CD4-positive, alpha-beta memory T cell (primary cell): ENCODE data around the gene OTUD6A. TPM values are rescaled to one million over a fixed set of nuclear protein-coding genes. Genes with fewer than 3 reads are reported as not detected.
A peak's percentile ranks its signal among the peaks of the same experiment; 100 is the strongest.

ENCODE experiments used
- CTCF ChIA-PET: fragments of 350-600 bp; sonication (Branson Sonifier 250); formaldehyde crosslinking; loops from one replicate; lab custom pipeline; 2021; ENCODE audit warnings: inconsistent platforms; ENCODE audit not compliant: partially characterized antibody; lab: Charles Lee
- POLR2A ChIA-PET: fragments of 350-600 bp; sonication (Branson Sonifier 250); formaldehyde crosslinking; loops from one replicate; lab custom pipeline; 2021; ENCODE audit not compliant: partially characterized antibody; lab: Charles Lee
- DNase-seq, 5 donors: peaks; one replicate each; pipeline versions ENCODE4 v3.0.0 to v3.0.0-alpha.2; 2020 to 2022; ENCODE audit warnings: mixed read lengths in 1 of 5
- H3K27ac ChIP-seq: one replicate; pipeline ENCODE4 v1.7.0; 2013; ENCODE audit warnings: low read depth, low read length
- H3K27me3 ChIP-seq: 2 replicates; pipeline ENCODE4 v1.7.0; 2013; ENCODE audit warnings: mild to moderate bottlenecking, low read length, moderate library complexity; ENCODE audit not compliant: insufficient read depth
- H3K36me3 ChIP-seq: 2 replicates; pipeline ENCODE4 v1.7.0; 2013; ENCODE audit warnings: mild to moderate bottlenecking, low read length, moderate library complexity; ENCODE audit not compliant: insufficient read depth
- H3K4me1 ChIP-seq: 2 replicates; pipeline ENCODE4 v1.7.0; 2013; ENCODE audit warnings: mild to moderate bottlenecking, low read length, moderate library complexity; ENCODE audit not compliant: insufficient read depth
- H3K4me3 ChIP-seq, 2 donors: one replicate each; pipeline ENCODE4 v1.7.0; 2013; ENCODE audit warnings: low read length in 2 of 2, mild to moderate bottlenecking in 1 of 2
- H3K9me3 ChIP-seq, 2 donors: one replicate each; pipeline ENCODE4 v1.7.0; 2013; ENCODE audit warnings: low read length in 2 of 2, control low read depth in 1 of 2; ENCODE audit not compliant: control insufficient read depth in 1 of 2
- H3K27ac Mint-ChIP-seq, 7 donors: one replicate each; pipeline ENCODE4 v1.8.0; 2020 to 2021; ENCODE audit warnings: mixed read lengths in 7 of 7, mild to moderate bottlenecking in 6 of 7, inconsistent platforms in 3 of 7, moderate library complexity in 3 of 7
- H3K27me3 Mint-ChIP-seq, 2 donors: one replicate each; pipeline ENCODE4 v1.8.0; 2020 to 2021; ENCODE audit warnings: mixed read lengths in 2 of 2
- H3K36me3 Mint-ChIP-seq, 2 donors: one replicate each; pipeline ENCODE4 v1.8.0; 2020 to 2021; ENCODE audit warnings: mixed read lengths in 2 of 2, inconsistent platforms in 1 of 2, mild to moderate bottlenecking in 1 of 2
- H3K4me1 Mint-ChIP-seq, 4 donors: one replicate each; pipeline ENCODE4 v1.8.0; 2020 to 2021; ENCODE audit warnings: mixed read lengths in 4 of 4, mild to moderate bottlenecking in 1 of 4
- H3K4me3 Mint-ChIP-seq, 8 donors: one replicate each; pipeline ENCODE4 v1.8.0; 2020 to 2021; ENCODE audit warnings: mixed read lengths in 8 of 8, mild to moderate bottlenecking in 7 of 8, moderate library complexity in 6 of 8, inconsistent platforms in 3 of 8
- H3K9me3 Mint-ChIP-seq, 8 donors: one replicate each; pipeline ENCODE4 v1.8.0; 2020 to 2021; ENCODE audit warnings: mixed read lengths in 8 of 8, mild to moderate bottlenecking in 5 of 8, inconsistent platforms in 3 of 8, moderate library complexity in 1 of 8
- intact Hi-C: fragments of 100-400 bp; cut with micrococcal nuclease; formaldehyde crosslinking; loops from one replicate; pipeline ENCODE4 v1.15.1; 2023
- polyA plus RNA-seq, 2 donors: library from polyadenylated mRNA; unstranded; fragments of 300-500 nt; fragmentation: Illumina TruSeq; gene quantifications; one replicate each; pipeline ENCODE4 v1.2.3, GENCODE V29; 2021
- total RNA-seq, 2 experiments: library from RNA; stranded (reverse); gene quantifications; one replicate each; pipeline ENCODE4 v1.2.3, GENCODE V29; 2021

Gene OTUD6A, protein sequence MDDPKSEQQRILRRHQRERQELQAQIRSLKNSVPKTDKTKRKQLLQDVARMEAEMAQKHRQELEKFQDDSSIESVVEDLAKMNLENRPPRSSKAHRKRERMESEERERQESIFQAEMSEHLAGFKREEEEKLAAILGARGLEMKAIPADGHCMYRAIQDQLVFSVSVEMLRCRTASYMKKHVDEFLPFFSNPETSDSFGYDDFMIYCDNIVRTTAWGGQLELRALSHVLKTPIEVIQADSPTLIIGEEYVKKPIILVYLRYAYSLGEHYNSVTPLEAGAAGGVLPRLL
- total RNA-seq (not detected), polyA plus RNA-seq (not detected)

DNA sequence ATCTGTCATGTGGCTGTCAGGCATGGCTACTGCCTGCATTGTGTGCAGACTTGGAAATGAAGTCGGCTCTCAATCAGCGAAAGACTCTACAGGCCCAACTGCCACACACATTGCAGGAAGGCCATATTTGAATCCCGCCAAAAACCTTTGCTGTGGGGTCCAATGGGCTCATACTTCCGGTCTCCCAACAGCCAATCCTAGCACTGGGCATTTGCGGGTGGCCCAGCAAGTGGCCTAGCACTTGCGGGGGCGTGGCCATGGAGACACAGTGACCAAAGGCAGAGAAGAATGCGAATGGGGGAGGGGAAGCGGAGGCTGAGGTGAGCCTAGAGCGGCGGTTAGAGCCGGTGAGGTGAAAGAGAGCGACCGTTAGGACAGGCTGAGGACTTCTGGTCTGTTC, at the start of gene OTUD6A:
Gene OTUD6A, plus strand, starts transcription at position 382 of the 400 bp plus-strand sequence. CDS start 68 bp downstream, outside the sequence.
- DNase-seq, result no peak
- Histone ChIP-seq H3K4me1 (no peaks in the 10 kb centered on the region), H3K27me3 (no peaks in the 10 kb centered on the region), H3K4me3 (no peak within 1 kb of the TSS), H3K36me3 (no peaks in the 10 kb centered on the region), H3K9me3 (no peaks in the 10 kb centered on the region), H3K27ac (no peak within 1 kb of the TSS)
- intact Hi-C loops, result no loop called here
- no peaks in the 10 kb centered on the region for H3K36me3 Mint-ChIP-seq
- H3K27me3 Mint-ChIP-seq, result no peaks in the 10 kb centered on the region
- H3K4me3 Mint-ChIP-seq, result no peak within 1 kb of the TSS
- ChIA-PET CTCF (no interaction called here), POLR2A (no interaction called here)
- no peak within 1 kb of the TSS for H3K27ac Mint-ChIP-seq
- H3K9me3 Mint-ChIP-seq, result no peaks in the 10 kb centered on the region
- H3K4me1 Mint-ChIP-seq, result no peaks in the 10 kb centered on the region

DNA sequence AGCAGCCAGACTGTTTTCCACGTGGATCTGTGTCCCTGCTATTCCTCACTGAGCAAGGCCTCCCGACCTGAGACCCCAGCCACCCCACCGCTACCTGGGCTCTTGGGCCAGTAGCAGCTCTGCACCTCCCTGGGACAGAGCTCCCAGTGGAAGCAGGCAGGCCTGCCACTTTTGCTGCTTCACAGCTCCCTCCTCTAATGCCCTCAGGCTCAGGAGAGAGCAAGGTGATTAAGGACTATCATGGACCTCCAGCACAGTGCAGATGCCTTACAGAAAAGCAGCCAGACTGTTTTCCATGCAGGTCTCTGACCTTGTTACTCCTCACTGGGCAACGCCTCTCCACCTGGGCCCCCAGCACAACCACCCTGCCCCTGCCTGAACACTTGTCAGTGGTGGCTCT, 49.5 kb upstream of the OTUD6A start:
- H3K27ac Mint-ChIP-seq, result no peak overlapping the region
- H3K4me1 ChIP-seq, result peaks cover 6% of the 10 kb centered on the region
- H3K36me3 Mint-ChIP-seq, result no peaks in the 10 kb centered on the region
- peaks cover 0 to 4% (median 0%) of the 10 kb centered on the region in 8 donors for H3K9me3 Mint-ChIP-seq
- POLR2A ChIA-PET, result no interaction called here
- H3K27me3 Mint-ChIP-seq, result no peaks in the 10 kb centered on the region
- no peak overlapping the region for H3K4me3 Mint-ChIP-seq
- H3K4me3 ChIP-seq, result no peak overlapping the region
- no peak for DNase-seq
- H3K27ac ChIP-seq, result no peak overlapping the region
- peaks cover 6 to 24% (median 16%) of the 10 kb centered on the region in 4 donors for H3K4me1 Mint-ChIP-seq
- H3K27me3 ChIP-seq, result no peaks in the 10 kb centered on the region
- intact Hi-C loops, result no loop called here
- H3K9me3 ChIP-seq, result no peaks in the 10 kb centered on the region
- CTCF ChIA-PET, result no interaction called here
- no peaks in the 10 kb centered on the region for H3K36me3 ChIP-seq

DNA sequence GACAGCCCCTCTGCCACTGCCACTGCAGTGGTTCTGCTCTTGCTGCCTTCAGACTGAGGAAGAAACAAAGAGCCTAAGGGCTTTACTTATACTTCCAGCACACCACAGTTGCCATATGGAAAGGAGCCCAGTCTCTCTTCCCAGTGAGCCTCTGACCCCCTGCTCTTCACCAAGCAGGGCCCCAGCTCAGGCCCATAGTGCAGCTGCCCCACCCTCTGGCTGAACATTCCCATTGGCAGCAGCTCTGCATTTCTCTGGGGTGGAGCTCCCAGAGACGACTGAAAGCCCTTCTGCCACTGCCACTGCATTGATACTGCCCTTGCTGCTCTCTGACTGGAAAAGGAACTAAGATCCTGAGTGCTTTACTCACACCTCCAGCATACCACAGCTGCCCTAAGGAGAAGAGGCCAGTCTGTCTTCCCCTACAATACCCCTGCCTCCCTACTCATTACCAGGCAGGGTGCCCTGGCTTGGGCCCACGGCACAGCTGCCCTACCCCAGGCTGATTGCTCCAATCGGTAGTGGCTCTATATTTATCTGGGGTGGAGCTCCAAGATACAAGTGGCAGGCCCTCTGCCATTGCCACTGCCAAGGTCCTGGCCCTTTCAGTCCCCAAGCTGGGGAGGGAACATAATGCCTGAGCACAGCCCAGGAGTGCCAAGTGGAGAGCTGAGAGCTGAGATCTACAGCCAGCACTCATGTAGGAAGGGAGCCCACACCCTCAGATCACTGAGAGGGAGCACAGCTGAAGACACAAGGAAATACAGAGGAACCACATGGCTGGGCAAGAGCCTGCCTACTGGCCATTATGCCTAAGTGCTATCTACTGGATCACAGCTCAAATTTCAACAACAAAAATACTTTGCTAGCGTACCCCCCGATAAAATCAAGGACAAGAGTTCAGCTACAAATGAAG, 48.5 kb upstream of the OTUD6A start:
- POLR2A ChIA-PET, result no interaction called here

DNA sequence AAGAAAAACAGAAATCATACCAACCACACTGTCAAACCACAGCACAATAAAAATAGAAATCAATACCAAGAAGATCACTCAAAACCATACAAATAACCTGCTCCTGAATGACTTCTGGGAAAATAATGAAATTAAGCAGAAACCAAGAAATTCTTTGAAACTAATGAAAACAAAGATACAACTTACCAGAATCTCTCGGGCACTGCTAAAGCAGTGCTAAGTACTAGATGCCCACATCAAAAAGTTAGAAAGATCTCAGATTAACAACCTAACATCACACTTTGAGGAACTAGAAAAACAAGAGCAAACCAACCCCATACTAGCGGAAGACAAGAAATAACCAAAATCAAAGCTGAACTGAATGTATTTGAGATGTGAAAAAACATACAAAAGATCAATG, 45.7 kb upstream of the OTUD6A start:
- no peaks in the 10 kb centered on the region for H3K9me3 ChIP-seq
- no peaks in the 10 kb centered on the region for H3K36me3 ChIP-seq
- H3K27ac ChIP-seq, result no peak overlapping the region
- ChIA-PET POLR2A (interaction anchor here (0.6 kb wide), 1 partner anchor 13 kb away, joined by 3 read pairs; no protein-coding TSS in a partner anchor), CTCF (interaction anchor here (1.3 kb wide), 1 partner anchor 16 kb away, joined by 3 read pairs; no protein-coding TSS in a partner anchor)
- no peaks in the 10 kb centered on the region for H3K27me3 ChIP-seq
- H3K4me1 ChIP-seq, result peaks cover 6% of the 10 kb centered on the region
- H3K9me3 Mint-ChIP-seq, result peaks cover 0 to 4% (median 0%) of the 10 kb centered on the region in 8 donors
- no peaks in the 10 kb centered on the region for H3K27me3 Mint-ChIP-seq
- H3K4me3 Mint-ChIP-seq, result peak overlapping the region in 5 of 8 donors; percentile 5 to 66 (median 24)
- peaks cover 6 to 27% (median 16%) of the 10 kb centered on the region in 4 donors for H3K4me1 Mint-ChIP-seq
- no peak for DNase-seq
- no peaks in the 10 kb centered on the region for H3K36me3 Mint-ChIP-seq
- intact Hi-C loops, result no loop called here
- H3K27ac Mint-ChIP-seq, result peak overlapping the region in 6 of 7 donors; percentile 18 to 81 (median 46)
- no peak overlapping the region for H3K4me3 ChIP-seq

More for the DNA sequence above, 48.5 kb upstream of the OTUD6A start:
- Mint-ChIP-seq H3K4me3 (peak overlapping the region in 1 of 8 donors; percentile 44), H3K27ac (peak overlapping the region in 1 of 7 donors; percentile 22), H3K4me1 (peaks cover 6 to 27% (median 16%) of the 10 kb centered on the region in 4 donors), H3K9me3 (peaks cover 0 to 4% (median 0%) of the 10 kb centered on the region in 8 donors), H3K36me3 (no peaks in the 10 kb centered on the region), H3K27me3 (no peaks in the 10 kb centered on the region)
- Histone ChIP-seq H3K4me1 (peaks cover 6% of the 10 kb centered on the region), H3K9me3 (no peaks in the 10 kb centered on the region), H3K27ac (no peak overlapping the region), H3K4me3 (no peak overlapping the region), H3K27me3 (no peaks in the 10 kb centered on the region), H3K36me3 (no peaks in the 10 kb centered on the region)
- CTCF ChIA-PET, result no interaction called here
- intact Hi-C loops, result no loop called here
- no peak for DNase-seq

DNA sequence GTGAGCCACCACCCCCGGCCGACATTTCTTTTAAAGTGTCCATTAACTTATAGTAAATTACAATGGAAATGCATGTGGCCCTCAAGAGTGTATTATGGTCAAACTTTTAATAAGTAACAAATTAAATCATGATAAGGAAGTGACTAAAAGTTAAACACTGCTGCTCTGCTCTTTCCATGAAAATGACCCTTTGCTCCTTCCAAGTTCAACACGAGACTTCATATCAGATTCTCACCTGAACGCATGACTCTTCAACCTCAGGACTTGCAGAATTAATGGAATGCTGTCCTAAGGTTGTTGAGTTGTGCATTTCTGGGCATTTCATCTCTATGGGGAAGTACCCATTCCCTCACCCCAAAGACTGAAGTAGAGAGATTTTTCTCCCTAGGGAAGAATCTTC, 39.6 kb upstream of the OTUD6A start:
- intact Hi-C loops, result no loop called here
- H3K27ac ChIP-seq, result no peak overlapping the region
- Mint-ChIP-seq H3K9me3 (no peaks in the 10 kb centered on the region), H3K4me3 (no peak overlapping the region), H3K36me3 (no peaks in the 10 kb centered on the region), H3K27me3 (no peaks in the 10 kb centered on the region), H3K4me1 (peaks cover 7 to 37% (median 23%) of the 10 kb centered on the region in 4 donors), H3K27ac (no peak overlapping the region)
- peaks cover 13% of the 10 kb centered on the region for H3K4me1 ChIP-seq
- POLR2A ChIA-PET, result no interaction called here
- no peak for DNase-seq
- H3K9me3 ChIP-seq, result no peaks in the 10 kb centered on the region
- CTCF ChIA-PET, result no interaction called here
- no peaks in the 10 kb centered on the region for H3K27me3 ChIP-seq
- H3K36me3 ChIP-seq, result no peaks in the 10 kb centered on the region
- no peak overlapping the region for H3K4me3 ChIP-seq

DNA sequence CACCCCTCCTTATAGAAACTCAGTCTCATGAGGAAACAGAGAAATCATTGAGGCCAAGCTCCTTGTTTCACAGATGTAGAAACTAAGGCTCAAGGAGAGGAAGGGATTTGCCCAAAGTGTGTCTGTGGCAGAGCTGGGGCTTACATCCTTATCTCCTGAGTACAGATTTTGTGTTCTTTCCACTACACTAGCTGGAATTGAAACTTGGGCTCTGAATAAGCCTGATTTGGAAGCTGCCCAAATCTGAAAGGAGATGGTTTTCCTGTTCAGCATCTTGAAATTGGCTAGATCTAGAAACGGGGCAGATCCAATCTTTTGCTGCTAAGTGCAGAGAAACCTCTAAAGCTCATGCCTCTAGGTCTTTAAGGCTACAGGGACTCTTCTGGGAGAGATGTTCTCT, 36.8 kb upstream of the OTUD6A start:
- Histone ChIP-seq H3K27ac (no peak overlapping the region), H3K4me1 (peaks cover 27% of the 10 kb centered on the region), H3K27me3 (no peaks in the 10 kb centered on the region), H3K36me3 (no peaks in the 10 kb centered on the region), H3K9me3 (no peaks in the 10 kb centered on the region), H3K4me3 (no peak overlapping the region)
- CTCF ChIA-PET, result no interaction called here
- no peak for DNase-seq
- POLR2A ChIA-PET, result interaction anchor here (1.2 kb wide), 1 partner anchor 10 kb away, joined by 4 read pairs; no protein-coding TSS in a partner anchor
- Mint-ChIP-seq H3K4me1 (peaks cover 11 to 48% (median 27%) of the 10 kb centered on the region in 4 donors), H3K4me3 (peak overlapping the region in 5 of 8 donors; percentile 5 to 55 (median 26)), H3K36me3 (no peaks in the 10 kb centered on the region), H3K9me3 (no peaks in the 10 kb centered on the region), H3K27me3 (no peaks in the 10 kb centered on the region), H3K27ac (peak overlapping the region in 3 of 7 donors; percentile 9 to 31 (median 10))
- intact Hi-C loops, result loop anchor here (5.0 kb wide), 1 partner anchor 408 kb away; the partner anchor contains the start of gene EDA
